Sigmoid colon (tissue), 4 donors: ENCODE results near the gene ACTC1.

Source experiments
- EP300 ChIP-seq, 4 donors: sonication (generic); formaldehyde crosslinking; IDR thresholded peaks; one replicate each; pipeline ENCODE4 v1.6.1; 2017; ENCODE audit warnings: antibody characterized with exemption in 4 of 4
- POLR2A ChIP-seq, 2 donors: fragments of 450-650 bp; IDR thresholded peaks; one replicate each; pipeline ENCODE4 v1.6.1; 2016; ENCODE audit warnings: antibody characterized with exemption in 2 of 2, mild to moderate bottlenecking in 2 of 2, moderate library complexity in 2 of 2
- TF ChIP-seq, protein P1 (sequence below), 4 experiments: fragments of 450-650 bp in 3 of 4; fragments of 200-600 bp in 1 of 4; IDR thresholded peaks; one replicate each; pipeline ENCODE4 v1.5.1; 2016 to 2019; ENCODE audit warnings: antibody characterized with exemption in 4 of 4, mild to moderate bottlenecking in 3 of 4, moderate library complexity in 2 of 4

DNA sequence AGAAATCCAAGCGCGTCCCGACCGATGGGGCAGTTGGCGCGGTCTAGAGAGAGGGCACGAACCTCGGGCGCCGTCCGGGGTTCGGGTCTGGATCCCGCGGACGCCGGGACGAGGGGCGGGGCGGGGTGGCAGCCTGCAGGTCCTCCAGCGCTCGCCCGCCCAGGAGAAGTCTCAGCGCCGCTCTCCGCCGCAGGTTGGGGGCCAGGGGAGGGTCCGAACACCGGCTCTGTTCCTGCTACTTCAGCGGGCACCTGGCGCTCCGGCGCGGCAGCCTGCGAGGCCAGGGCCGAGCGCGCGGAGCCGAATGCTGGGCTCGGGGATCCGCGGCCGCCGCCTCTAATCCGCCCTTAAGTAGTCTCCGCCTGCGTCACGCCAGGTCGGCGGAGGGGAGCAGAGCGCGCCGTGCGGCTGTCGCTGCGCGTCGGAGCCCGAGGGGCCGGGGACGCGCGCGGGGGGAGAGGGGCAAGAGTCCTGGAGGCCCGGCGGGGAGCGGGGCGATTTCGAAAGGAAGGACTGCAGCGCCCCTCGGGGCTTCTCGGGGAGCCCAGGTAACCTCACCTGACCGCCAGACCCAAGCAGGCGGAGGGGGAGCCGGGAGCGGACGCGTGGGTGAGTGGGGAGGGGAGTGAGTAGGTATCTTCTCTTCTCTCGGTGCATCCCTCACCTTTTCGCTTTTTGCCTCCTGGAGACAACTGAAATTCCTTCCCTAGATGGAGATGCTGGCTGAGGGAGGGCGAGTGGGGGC lies 40.5 kb downstream of the ACTC1 start, which contains the start of gene GJD2:
- TF ChIP-seq, protein P1, sequence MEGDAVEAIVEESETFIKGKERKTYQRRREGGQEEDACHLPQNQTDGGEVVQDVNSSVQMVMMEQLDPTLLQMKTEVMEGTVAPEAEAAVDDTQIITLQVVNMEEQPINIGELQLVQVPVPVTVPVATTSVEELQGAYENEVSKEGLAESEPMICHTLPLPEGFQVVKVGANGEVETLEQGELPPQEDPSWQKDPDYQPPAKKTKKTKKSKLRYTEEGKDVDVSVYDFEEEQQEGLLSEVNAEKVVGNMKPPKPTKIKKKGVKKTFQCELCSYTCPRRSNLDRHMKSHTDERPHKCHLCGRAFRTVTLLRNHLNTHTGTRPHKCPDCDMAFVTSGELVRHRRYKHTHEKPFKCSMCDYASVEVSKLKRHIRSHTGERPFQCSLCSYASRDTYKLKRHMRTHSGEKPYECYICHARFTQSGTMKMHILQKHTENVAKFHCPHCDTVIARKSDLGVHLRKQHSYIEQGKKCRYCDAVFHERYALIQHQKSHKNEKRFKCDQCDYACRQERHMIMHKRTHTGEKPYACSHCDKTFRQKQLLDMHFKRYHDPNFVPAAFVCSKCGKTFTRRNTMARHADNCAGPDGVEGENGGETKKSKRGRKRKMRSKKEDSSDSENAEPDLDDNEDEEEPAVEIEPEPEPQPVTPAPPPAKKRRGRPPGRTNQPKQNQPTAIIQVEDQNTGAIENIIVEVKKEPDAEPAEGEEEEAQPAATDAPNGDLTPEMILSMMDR (IDR thresholded peaks at IDR 0.05), result no peak
- TF ChIP-seq POLR2A (IDR thresholded peaks at IDR 0.05) (no peak), EP300 (IDR thresholded peaks at IDR 0.05) (no peak)
